Loucy (cell line): ENCODE measurements around the gene STMN3.

Source experiments
- CTCF ChIP-seq: fragments of 200-600 bp; sonication (generic); conservative IDR thresholded peaks from 2 replicates; pipeline ENCODE4 v1.5.1; 2014; ENCODE audit warnings: mild to moderate bottlenecking, antibody characterized with exemption, low read length
- EZH2phosphoT487 ChIP-seq: fragments of 200-600 bp; IDR thresholded peaks from 2 replicates; pipeline ENCODE4 v1.6.1; 2018; ENCODE audit warnings: antibody characterized with exemption, mild to moderate bottlenecking, moderate library complexity, borderline replicate concordance

GRCh38 chr20:63663332-63664066 is 10.3 kb upstream of the STMN3 start:
- TF ChIP-seq CTCF, result no peak
- TF ChIP-seq EZH2phosphoT487, result no peak
